HG02885 (cell line): ENCODE measurements around the gene ADISSP.

Experiments used
- ATAC-seq: cut with Tn5 transposase; IDR thresholded peaks from one replicate; pipeline ENCODE4 v1.9.1; 2021; ENCODE audit warnings: mild to moderate bottlenecking; ENCODE audit not compliant: unreplicated experiment, poor library complexity

The ADISSP gene

DNA sequence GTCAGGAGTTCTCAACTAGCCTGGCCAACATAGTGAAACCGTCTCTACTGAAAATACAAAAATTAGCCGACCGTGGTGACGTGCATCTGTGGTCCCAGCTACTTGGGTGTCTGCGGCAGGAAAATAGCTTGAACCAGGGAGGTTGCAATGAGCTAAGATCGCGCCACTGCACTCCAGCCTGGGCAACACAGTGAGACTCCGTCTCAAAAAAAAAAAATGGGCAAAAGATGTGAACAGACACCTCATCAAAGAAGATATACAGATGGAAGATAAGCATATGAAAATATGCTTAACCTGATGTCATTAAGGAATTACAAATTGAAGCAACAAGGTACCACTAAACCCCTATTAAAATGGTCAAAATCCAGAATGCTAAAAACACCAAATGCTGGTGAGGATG is 44.3 kb downstream of the ADISSP start:
- ATAC-seq = no peak

- no peak for ATAC-seq
Observed at GRCh38 chr20:3721912-3722311, 45.6 kb downstream of the ADISSP start.

DNA sequence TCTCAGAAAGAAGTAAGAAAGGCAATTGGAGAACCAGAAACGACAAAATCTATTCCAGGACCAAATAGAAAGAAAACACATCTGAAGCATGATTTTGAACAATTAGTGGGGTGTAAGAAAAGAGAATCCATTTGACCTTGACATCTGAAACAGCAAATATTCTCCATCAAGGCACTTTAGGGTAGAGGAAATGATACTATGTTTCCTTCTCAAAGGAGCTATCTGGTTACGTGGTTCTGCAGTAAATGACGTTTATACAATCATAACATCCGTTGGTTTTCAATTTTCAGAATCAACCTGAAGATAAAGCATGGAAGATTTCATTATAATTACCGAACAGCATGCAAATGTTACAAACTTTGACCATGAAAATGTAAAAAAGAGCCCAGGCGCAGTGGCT is 46.9 kb downstream of the ADISSP start:
- ATAC-seq = no peak

DNA sequence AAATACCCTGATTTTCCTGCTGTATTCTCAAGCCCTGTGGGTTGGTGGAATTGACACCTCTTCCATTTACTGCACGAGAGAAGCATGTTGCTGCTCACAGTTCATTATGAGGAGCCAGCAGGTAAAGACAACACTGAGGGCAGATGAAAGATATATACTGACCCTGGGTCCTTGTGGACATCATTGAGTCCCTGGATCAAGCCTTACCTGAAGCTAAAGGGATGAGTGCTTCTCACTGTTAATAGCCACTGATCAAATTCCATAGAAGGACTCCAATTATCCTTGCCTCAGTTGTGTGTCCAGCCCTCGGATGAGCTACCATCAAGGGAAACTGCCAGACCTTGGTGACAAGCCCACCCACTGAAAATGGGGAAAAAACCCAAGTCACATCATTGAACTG is 47.5 kb downstream of the ADISSP start:
- no peak for ATAC-seq

DNA sequence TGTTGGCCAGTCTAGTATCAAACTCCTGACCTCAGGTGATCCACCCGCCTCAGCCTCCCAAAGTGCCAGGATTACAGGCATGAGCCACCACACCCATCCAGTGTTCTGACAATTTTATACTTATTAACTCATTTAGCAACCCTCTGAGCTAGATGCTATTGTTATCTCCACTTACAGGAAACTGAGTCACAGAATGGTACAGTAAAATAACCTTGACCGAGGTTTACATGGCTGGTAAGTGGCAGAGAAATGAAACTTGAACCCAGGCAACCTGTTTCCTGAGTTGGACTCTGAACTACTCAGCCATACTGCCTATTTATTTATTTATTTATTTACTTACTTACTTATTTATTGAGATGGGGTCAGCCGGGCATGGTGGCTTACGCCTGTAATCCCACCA is 48.5 kb downstream of the ADISSP start:
- no peak for ATAC-seq

DNA sequence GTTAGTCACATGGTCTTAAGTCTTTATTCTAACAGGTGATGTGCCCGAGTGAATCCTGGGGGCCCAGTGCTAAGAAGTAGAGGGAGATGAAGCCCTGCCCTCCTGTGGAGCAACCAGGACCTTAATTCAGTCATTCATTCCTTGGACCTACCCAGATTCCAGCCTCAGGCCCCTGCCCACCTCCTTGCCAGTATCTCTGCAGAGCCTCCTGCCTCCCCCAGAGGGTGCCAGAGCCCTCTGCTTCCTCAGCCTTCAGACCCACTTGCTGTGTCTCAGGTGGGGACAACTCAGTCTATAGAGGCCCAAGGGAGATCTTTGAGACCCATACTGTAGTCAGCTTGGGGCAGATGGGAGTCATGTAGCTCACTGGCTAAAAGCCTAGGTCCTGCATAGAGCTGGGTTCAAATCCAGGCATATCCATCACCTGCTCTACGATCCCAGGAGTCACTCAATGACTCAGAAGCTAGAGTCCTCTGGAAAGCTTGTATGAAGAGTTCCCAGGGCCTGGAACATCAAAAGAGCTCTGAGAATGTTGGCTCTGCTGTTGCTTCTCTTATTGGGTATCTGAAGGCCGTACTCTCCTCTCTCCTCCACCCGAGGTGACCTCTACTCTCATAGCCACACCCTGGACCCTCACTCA is 51.2 kb downstream of the ADISSP start:
- ATAC-seq = no peak

DNA sequence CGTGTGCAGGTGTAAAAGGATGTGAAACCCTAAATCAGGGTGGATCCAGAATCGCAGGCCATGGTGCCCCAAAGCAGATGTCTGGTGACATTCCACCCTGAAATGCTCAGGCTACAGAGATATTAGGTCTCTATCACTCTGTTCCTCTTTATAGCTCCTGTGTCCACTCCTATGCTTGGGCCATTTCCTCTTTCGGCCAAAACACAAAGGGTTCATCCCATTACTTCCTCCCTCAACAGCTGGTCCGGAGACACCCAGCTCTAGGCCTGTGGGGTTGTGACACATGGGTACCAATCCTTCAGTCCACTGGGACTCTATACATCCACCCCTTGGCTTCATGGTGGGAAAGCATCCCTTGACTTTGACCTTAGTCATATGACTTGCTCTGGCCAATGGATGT is 53.5 kb downstream of the ADISSP start:
- no peak for ATAC-seq

GRCh38 chr20:3712279-3712873 is 55.2 kb downstream of the ADISSP start, which contains the start of gene SIGLEC1:
SIGLEC1 (minus strand) TSS chr20:3712600; CDS start chr20:3707128, 5,472 bp downstream.
- no peak for ATAC-seq

DNA sequence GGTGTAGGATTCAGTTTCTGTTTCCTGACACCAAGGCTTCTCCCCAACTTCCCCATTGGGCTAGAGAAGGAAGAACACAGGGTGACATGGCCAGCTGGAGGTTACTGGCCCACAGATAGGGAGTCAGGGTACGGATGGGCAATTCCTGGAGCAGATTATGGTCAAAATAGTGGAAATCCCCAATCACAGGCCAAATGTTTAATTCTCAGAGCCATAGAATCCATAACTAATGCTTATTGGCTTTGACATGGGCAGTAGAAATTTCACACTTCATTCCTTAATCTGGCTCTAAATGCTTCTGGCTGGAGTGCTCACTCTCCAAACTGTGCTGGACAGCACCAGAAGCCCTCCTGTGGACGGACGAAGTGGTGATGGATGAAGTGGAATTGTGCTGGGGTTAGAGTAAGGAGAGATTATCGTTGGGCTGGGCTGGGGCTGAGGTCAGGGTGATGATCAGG is 56.0 kb downstream of the ADISSP start:
- no peak for ATAC-seq

- no peak for ATAC-seq
Observed at GRCh38 chr20:3710703-3711483, 56.7 kb downstream of the ADISSP start.

- ATAC-seq = no peak
Observed at GRCh38 chr20:3710011-3710466, 57.5 kb downstream of the ADISSP start.

DNA sequence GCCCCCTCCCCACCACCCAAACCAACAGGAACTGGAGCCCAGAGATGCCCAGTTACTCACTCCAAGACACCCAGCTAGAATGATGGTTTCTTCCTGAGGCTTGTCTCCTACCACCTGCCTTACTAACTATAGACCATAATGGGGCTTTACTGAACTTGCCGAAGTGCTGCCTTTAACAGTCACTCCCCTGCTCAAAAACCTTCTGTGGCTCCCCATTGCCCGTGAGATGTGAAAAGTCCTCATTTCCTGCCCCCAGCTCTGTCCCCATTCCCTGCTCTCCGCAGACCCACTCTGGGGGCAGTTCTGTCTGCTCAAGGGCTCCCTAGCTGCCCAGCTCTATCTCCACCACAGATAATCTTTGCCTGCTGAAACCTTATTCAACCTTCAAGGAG is 60.0 kb downstream of the ADISSP start:
- ATAC-seq = no peak

GRCh38 chr20:3706774-3707507 is 60.6 kb downstream of the ADISSP start:
- no peak for ATAC-seq

- ATAC-seq = no peak
Observed at GRCh38 chr20:3705970-3706739, 61.4 kb downstream of the ADISSP start.

- no peak for ATAC-seq
Observed at GRCh38 chr20:3705491-3705969, 62.0 kb downstream of the ADISSP start.

DNA sequence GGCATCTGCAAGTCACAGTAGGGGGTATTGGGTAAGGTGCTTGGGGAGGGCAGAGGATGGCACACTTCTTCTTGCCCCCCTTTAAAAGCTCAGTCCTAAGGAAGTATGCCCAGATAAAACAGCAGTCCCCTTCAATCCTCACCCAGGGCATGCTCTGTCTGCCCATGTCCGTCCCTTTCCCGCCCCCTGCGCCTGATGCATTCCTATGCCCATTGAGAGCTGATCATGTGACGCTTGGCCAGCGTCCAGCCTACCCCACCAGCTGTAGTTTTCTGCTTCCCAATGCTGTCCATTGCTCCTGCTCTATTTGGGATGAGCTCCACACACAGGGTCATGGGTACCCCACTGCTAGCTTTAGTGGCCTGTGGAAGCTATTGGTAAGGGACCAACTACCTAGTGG is 63.5 kb downstream of the ADISSP start:
- no peak for ATAC-seq
